Measurements from ENCODE around the gene TMPRSS11F. TPM values are rescaled to one million over a fixed set of nuclear protein-coding genes. Genes with fewer than 3 reads are reported as not detected.

Gene TMPRSS11F
- total RNA-seq (2021), result not detected in 2 replicates
- long read RNA-seq, result 0 reads

DNA sequence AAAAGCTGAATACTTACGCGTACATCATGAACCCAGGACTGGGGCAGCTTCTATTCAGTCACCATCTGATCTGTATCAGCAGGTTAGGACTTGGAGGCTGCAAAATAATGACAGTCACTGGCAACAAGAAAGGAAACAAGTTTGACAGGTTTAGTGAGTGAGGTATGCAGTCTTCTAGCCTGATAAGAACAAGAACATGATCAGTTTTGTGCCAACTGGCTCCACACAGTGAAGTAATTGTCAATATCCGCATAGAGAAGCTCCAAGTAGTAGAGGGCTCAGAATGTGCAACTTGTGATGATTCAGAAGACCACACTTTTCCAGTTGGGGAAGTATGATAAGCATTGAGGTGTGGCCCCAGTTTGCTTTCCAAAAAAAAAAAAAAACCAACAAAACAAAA lies at the start of gene TMPRSS11F:
Gene TMPRSS11F (minus strand): TSS at position 77 of the 400 bp plus-strand sequence. CDS start 49 bp downstream, at position 28.
- Histone ChIP-seq H3K23ac (ENCODE audit: insufficient read length, low read depth, low read length) (no peak within 1 kb of the TSS), H4K8ac (replicated peaks; ENCODE audit: insufficient read length, low read depth, low read length) (no peak within 1 kb of the TSS), H3T11ph (ENCODE audit: low read length) (no peak within 1 kb of the TSS), H4K20me1 (ENCODE audit: control insufficient read depth, insufficient read depth, insufficient read length) (no peaks in the 10 kb centered on the region), H3K4ac (ENCODE audit: low read depth, low read length) (no peak within 1 kb of the TSS), H3K56ac (ENCODE audit: insufficient read length, low read depth, low read length) (no peak within 1 kb of the TSS), H2BK12ac (ENCODE audit: insufficient read length, low read depth, low read length) (no peak within 1 kb of the TSS), H3K79me1 (ENCODE audit: insufficient read depth, low read depth, low read length, poor library complexity, severe bottlenecking) (no peaks in the 10 kb centered on the region), H4K5ac (ENCODE audit: insufficient read length, low read depth, low read length) (no peak within 1 kb of the TSS), H3K9me3 (ENCODE audit: control insufficient read depth, low read depth, low read length) (no peaks in the 10 kb centered on the region), H2BK15ac (ENCODE audit: low read depth, low read length) (no peak within 1 kb of the TSS), H3K9ac (ENCODE audit: extremely low read depth, insufficient read length, low read length) (no peak within 1 kb of the TSS), H2AK5ac (ENCODE audit: insufficient read length, low read length) (no peak within 1 kb of the TSS), H3K14ac (ENCODE audit: insufficient read depth, low read length) (no peak within 1 kb of the TSS), H2BK20ac (ENCODE audit: low read depth, low read length, poor library complexity, severe bottlenecking) (no peak within 1 kb of the TSS), H3K4me1 (ENCODE audit: insufficient read depth, low read length) (peaks cover 4% of the 10 kb centered on the region; the same call in 1 of the 2 replicates), H3K18ac (ENCODE audit: insufficient read length, low read depth, low read length) (no peak within 1 kb of the TSS), H3K4me2 (ENCODE audit: insufficient read depth, insufficient read length, low read length) (no peak within 1 kb of the TSS), H2AFZ (ENCODE audit: low read length) (peak within 1 kb of the TSS; percentile 56), H4K91ac (ENCODE audit: insufficient read length, low read depth, low read length) (no peak within 1 kb of the TSS), H2BK120ac (ENCODE audit: low read depth, low read length, poor library complexity, severe bottlenecking) (no peak within 1 kb of the TSS), H3K79me2 (ENCODE audit: insufficient read depth, low read length) (no peaks in the 10 kb centered on the region), H2BK5ac (ENCODE audit: insufficient read length, low read length) (no peak within 1 kb of the TSS), H3K27ac (ENCODE audit: insufficient read length, low read depth, low read length) (no peak within 1 kb of the TSS), H3K23me2 (ENCODE audit: insufficient read length, low read depth, low read length, poor library complexity, severe bottlenecking) (no peaks in the 10 kb centered on the region), H3K27me3 (ENCODE audit: insufficient read depth, low read length) (no peaks in the 10 kb centered on the region)
- no peaks in the 10 kb centered on the region for H3K27me3 Mint-ChIP-seq (ENCODE audit: low read depth)
- peaks cover 0 to 16% of the 10 kb centered on the region in 2 experiments; a peak in 3 of 5 replicates for H3K9me3 Mint-ChIP-seq
- H3K4me3 Mint-ChIP-seq, result no peak within 1 kb of the TSS
- H3K4me1 Mint-ChIP-seq, result peaks cover 6 to 9% of the 10 kb centered on the region in 2 experiments
- peaks cover 0 to 6% (median 0%) of the 10 kb centered on the region in 3 experiments; a peak in 4 of 7 replicates for H3K36me3 Mint-ChIP-seq (ENCODE audit: insufficient read depth in 1 of 3, low read depth in 3 of 3)
- no CpG with 5 or more reads among the region's 3 CpGs for WGBS (ENCODE audit: extremely low coverage, insufficient read length, low lambda C conversion rate)
- TF ChIP-seq, protein P1, sequence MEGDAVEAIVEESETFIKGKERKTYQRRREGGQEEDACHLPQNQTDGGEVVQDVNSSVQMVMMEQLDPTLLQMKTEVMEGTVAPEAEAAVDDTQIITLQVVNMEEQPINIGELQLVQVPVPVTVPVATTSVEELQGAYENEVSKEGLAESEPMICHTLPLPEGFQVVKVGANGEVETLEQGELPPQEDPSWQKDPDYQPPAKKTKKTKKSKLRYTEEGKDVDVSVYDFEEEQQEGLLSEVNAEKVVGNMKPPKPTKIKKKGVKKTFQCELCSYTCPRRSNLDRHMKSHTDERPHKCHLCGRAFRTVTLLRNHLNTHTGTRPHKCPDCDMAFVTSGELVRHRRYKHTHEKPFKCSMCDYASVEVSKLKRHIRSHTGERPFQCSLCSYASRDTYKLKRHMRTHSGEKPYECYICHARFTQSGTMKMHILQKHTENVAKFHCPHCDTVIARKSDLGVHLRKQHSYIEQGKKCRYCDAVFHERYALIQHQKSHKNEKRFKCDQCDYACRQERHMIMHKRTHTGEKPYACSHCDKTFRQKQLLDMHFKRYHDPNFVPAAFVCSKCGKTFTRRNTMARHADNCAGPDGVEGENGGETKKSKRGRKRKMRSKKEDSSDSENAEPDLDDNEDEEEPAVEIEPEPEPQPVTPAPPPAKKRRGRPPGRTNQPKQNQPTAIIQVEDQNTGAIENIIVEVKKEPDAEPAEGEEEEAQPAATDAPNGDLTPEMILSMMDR (conservative IDR thresholded peaks at IDR 0.05), result no peak
- DNase-seq, result no peak
- no peak within 1 kb of the TSS for H3K27ac Mint-ChIP-seq
